Endodermal cell (in vitro differentiated cells): ENCODE results near the gene SLC9A4. TPM values are rescaled to one million over a fixed set of nuclear protein-coding genes. Genes with fewer than 3 reads are reported as not detected.

Experiments used
- DNase-seq: peaks from one replicate; pipeline ENCODE4 v3.0.0-alpha.2; 2017
- H3K27ac ChIP-seq: 2 replicates; pipeline ENCODE4 v1.5.1; 2013; ENCODE audit warnings: mild to moderate bottlenecking, low read depth, low read length, moderate library complexity
- H3K27me3 ChIP-seq: 2 replicates; pipeline ENCODE4 v1.6.1; 2013; ENCODE audit warnings: mild to moderate bottlenecking, low read length, moderate library complexity; ENCODE audit not compliant: insufficient read depth, control insufficient read depth, poor library complexity, severe bottlenecking
- H3K36me3 ChIP-seq: 2 replicates; pipeline ENCODE4 v1.7.0; 2013; ENCODE audit warnings: mild to moderate bottlenecking, low read length, moderate library complexity; ENCODE audit not compliant: control insufficient read depth, insufficient read depth
- H3K4me1 ChIP-seq: one replicate; pipeline ENCODE4 v1.7.0; 2013; ENCODE audit warnings: low read length; ENCODE audit not compliant: control insufficient read depth, insufficient read depth
- H3K4me3 ChIP-seq: 2 replicates; pipeline ENCODE4 v1.5.1; 2013; ENCODE audit warnings: mild to moderate bottlenecking, low read length, moderate library complexity
- H3K9ac ChIP-seq: 2 replicates; pipeline ENCODE4 v1.6.1; 2013; ENCODE audit warnings: mild to moderate bottlenecking, low read length, moderate library complexity; ENCODE audit not compliant: poor library complexity, severe bottlenecking; ENCODE audit errors: extremely low read depth
- H3K9me3 ChIP-seq: 2 replicates; pipeline ENCODE4 v1.6.1; 2013; ENCODE audit warnings: mild to moderate bottlenecking, low read length, moderate library complexity; ENCODE audit not compliant: control insufficient read depth
- H3K27ac Mint-ChIP-seq: 2 replicates; pipeline ENCODE4 v1.8.0; 2020; ENCODE audit warnings: mixed read lengths
- H3K27me3 Mint-ChIP-seq: 2 replicates; pipeline ENCODE4 v1.8.0; 2021; ENCODE audit warnings: mild to moderate bottlenecking, mixed read lengths; ENCODE audit not compliant: insufficient read depth
- H3K36me3 Mint-ChIP-seq: 2 replicates; pipeline ENCODE4 v1.8.0; 2020; ENCODE audit warnings: low read depth, mixed read lengths
- H3K4me1 Mint-ChIP-seq: 2 replicates; pipeline ENCODE4 v1.8.0; 2020; ENCODE audit warnings: mixed read lengths
- H3K4me3 Mint-ChIP-seq: 2 replicates; pipeline ENCODE4 v1.8.0; 2020; ENCODE audit warnings: mild to moderate bottlenecking, moderate library complexity, mixed read lengths
- H3K9me3 Mint-ChIP-seq: 2 replicates; pipeline ENCODE4 v1.8.0; 2020; ENCODE audit warnings: mild to moderate bottlenecking, mixed read lengths
- CTCF ChIP-seq: fragments of 200-600 bp; sonication (generic); conservative IDR thresholded peaks from 2 replicates; pipeline ENCODE4 v1.5.0; 2021; ENCODE audit warnings: antibody characterized with exemption, mild to moderate bottlenecking
- WGBS, 2 experiments: methylation state at CpG; one replicate each; pipeline versions ENCODE4 v1.1.5 to v1.1.7; 2013; ENCODE audit warnings: missing lambda C conversion rate in 2 of 2, mixed read lengths in 1 of 2; ENCODE audit not compliant: insufficient coverage in 1 of 2, insufficient read length in 1 of 2; 5-methylcytosine and 5-hydroxymethylcytosine counted together
- total RNA-seq, 2 donors: library from RNA; stranded (reverse); fragmentation: NEBNext Ultra II Directional in 1 of 2; extraction: Animal tissue kit (Norgen Biotek cat#: 25700) in 1 of 2; gene quantifications; 2 replicates in 1 of 2; 3 replicates in 1 of 2; pipeline ENCODE4 v1.2.1, GENCODE V29; 2021

Gene SLC9A4
- total RNA-seq, 2 donors from 2014 or later = 0.07 TPM; not detected in 1

- no peak for DNase-seq
- H3K27ac Mint-ChIP-seq = no peak overlapping the region
- H3K9ac ChIP-seq = no peak overlapping the region
- TF ChIP-seq CTCF = no peak
- no peaks in the 10 kb centered on the region for H3K36me3 Mint-ChIP-seq
- no peak overlapping the region for H3K27ac ChIP-seq
- H3K4me3 ChIP-seq = no peak overlapping the region
- no peaks in the 10 kb centered on the region for H3K9me3 Mint-ChIP-seq
- H3K4me1 ChIP-seq = no peaks in the 10 kb centered on the region
- no peak overlapping the region for H3K4me3 Mint-ChIP-seq
- H3K4me1 Mint-ChIP-seq = peaks cover 3% of the 10 kb centered on the region
- H3K36me3 ChIP-seq = no peaks in the 10 kb centered on the region
- H3K27me3 ChIP-seq = no peaks in the 10 kb centered on the region
- WGBS, 2 experiments = 87 to 90% methylated on average over 3 to 5 of the region's 5 CpGs
- H3K27me3 Mint-ChIP-seq = no peaks in the 10 kb centered on the region
- H3K9me3 ChIP-seq = no peaks in the 10 kb centered on the region
Measured at GRCh38 chr2:102485147-102485785, 12.2 kb downstream of the SLC9A4 start.

GRCh38 chr2:102486941-102487702, 14.1 kb downstream of the SLC9A4 start:
- H3K27ac ChIP-seq = no peak overlapping the region
- H3K36me3 Mint-ChIP-seq = no peaks in the 10 kb centered on the region
- 93% methylated on average over 1 of the region's 1 CpG; no CpG with 5 or more reads in 1 of the 2 experiments for WGBS, 2 experiments
- H3K4me1 Mint-ChIP-seq = peaks cover 3% of the 10 kb centered on the region
- peaks cover 5% of the 10 kb centered on the region for H3K9me3 Mint-ChIP-seq
- H3K27me3 ChIP-seq = no peaks in the 10 kb centered on the region
- no peaks in the 10 kb centered on the region for H3K4me1 ChIP-seq
- no peaks in the 10 kb centered on the region for H3K9me3 ChIP-seq
- no peaks in the 10 kb centered on the region for H3K27me3 Mint-ChIP-seq
- no peaks in the 10 kb centered on the region for H3K36me3 ChIP-seq
- no peak for DNase-seq
- H3K4me3 ChIP-seq = no peak overlapping the region
- TF ChIP-seq CTCF = no peak
- no peak overlapping the region for H3K27ac Mint-ChIP-seq
- H3K9ac ChIP-seq = no peak overlapping the region
- no peak overlapping the region for H3K4me3 Mint-ChIP-seq

GRCh38 chr2:102487761-102488462, 14.9 kb downstream of the SLC9A4 start:
- no peak for TF ChIP-seq CTCF
- Histone ChIP-seq H3K9ac (no peak overlapping the region), H3K27ac (no peak overlapping the region), H3K36me3 (no peaks in the 10 kb centered on the region), H3K4me1 (no peaks in the 10 kb centered on the region), H3K4me3 (no peak overlapping the region), H3K9me3 (no peaks in the 10 kb centered on the region), H3K27me3 (no peaks in the 10 kb centered on the region)
- Mint-ChIP-seq H3K9me3 (peaks cover 5% of the 10 kb centered on the region), H3K27ac (no peak overlapping the region), H3K4me3 (no peak overlapping the region), H3K36me3 (no peaks in the 10 kb centered on the region), H3K4me1 (peaks cover 3% of the 10 kb centered on the region), H3K27me3 (no peaks in the 10 kb centered on the region)
- 76 to 82% methylated on average over 4 to 8 of the region's 8 CpGs for WGBS, 2 experiments
- DNase-seq = no peak
